ENCODE data around the gene UBXN10. TPM values are rescaled to one million over a fixed set of nuclear protein-coding genes. Genes with fewer than 3 reads are reported as not detected.

The UBXN10 gene
- total and polyA plus RNA-seq, 2 of the 13 experiments (the other 11 are each of a cell fraction or from before 2014, with no cell fraction given) = 0.04 to 0.05 TPM

DNA sequence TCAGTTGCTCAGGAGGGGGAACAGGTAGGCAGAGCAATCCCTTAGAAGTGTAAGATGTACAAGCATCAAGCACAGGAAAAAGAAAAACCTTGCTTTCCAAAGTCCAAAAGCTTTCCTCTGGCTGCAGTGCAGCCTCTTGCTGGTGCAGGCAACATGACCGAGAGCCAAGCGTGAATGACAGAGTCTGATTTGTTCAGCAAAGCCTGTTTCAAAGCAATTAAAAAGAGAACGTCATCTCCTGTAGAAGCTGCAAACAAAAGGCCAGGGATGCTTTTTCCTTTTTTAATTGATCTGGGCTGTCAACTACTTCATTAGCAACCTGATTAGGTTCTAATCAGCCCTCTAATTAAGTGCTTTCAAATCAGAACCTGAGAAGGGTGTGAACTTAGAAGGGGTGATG is 38.6 kb downstream of the UBXN10 start:
- CTCF ChIA-PET (ENCODE audit: low intra/inter-chr PET ratio, low total read pairs) = no interaction called here
- Histone ChIP-seq H3K4me2 (ENCODE audit: low read depth, low read length) (no peak overlapping the region), H3K4me1 (ENCODE audit: insufficient read depth, low read length) (no peaks in the 10 kb centered on the region), H3K79me2 (ENCODE audit: insufficient read depth, low read length) (no peaks in the 10 kb centered on the region), H3K36me3 (replicated peaks in 1 of 2; ENCODE audit: control insufficient read depth in 1 of 2, insufficient read depth in 2 of 2, low read length in 2 of 2) (no peaks in the 10 kb centered on the region), H3K27ac (ENCODE audit: extremely low read length, insufficient read depth, low read length) (no peak overlapping the region), H3K27me3 (ENCODE audit: control insufficient read depth in 1 of 2, insufficient read depth in 2 of 2, low read length in 2 of 2) (peaks cover 4 to 77% of the 10 kb centered on the region in 2 experiments; a peak in 3 of 5 replicates), H3K9me3 (ENCODE audit: low read length) (no peaks in the 10 kb centered on the region), H4K20me1 (ENCODE audit: insufficient read depth, low read length) (no peaks in the 10 kb centered on the region), H3K4me3 (replicated peaks in 1 of 3; ENCODE audit: insufficient read depth in 1 of 3, low read depth in 2 of 3, low read length in 3 of 3) (no peak overlapping the region), H3K9ac (ENCODE audit: insufficient read depth, low read depth, low read length) (no peak overlapping the region), H2AFZ (ENCODE audit: low read length) (no peak overlapping the region)
- ATAC-seq = no peak
- no TSS peak for BruUV-seq (replicated peaks)
- 27% methylated on average over 3 of the region's 3 CpGs for WGBS (ENCODE audit: low lambda C conversion rate)
- DNase-seq (ENCODE audit: low spot score) = no peak
- POLR2A ChIA-PET = no interaction called here
- no peak for FAIRE-seq
- TF ChIP-seq MIER2 (CRISPR knock-in tag; IDR thresholded peaks at IDR 0.05) (no peak), KLF16 (CRISPR knock-in tag; IDR thresholded peaks at IDR 0.05) (no peak), NR2F6 (IDR thresholded peaks at IDR 0.05) (no peak), NR2F6 (CRISPR knock-in tag; IDR thresholded peaks at IDR 0.05) (no peak), NFATC3 (CRISPR knock-in tag; IDR thresholded peaks at IDR 0.05) (no peak), EHMT2 (IDR thresholded peaks at IDR 0.05; ENCODE audit: borderline replicate concordance, low read depth, low read length) (no peak), MAZ (IDR thresholded peaks at IDR 0.05; ENCODE audit: borderline replicate concordance, low read depth, low read length) (no peak), MAZ (CRISPR knock-in tag; IDR thresholded peaks at IDR 0.05; ENCODE audit: low read depth) (no peak), SRSF9 (IDR thresholded peaks at IDR 0.05; ENCODE audit: borderline replicate concordance, insufficient read depth, low read depth, low read length, poor library complexity, severe bottlenecking) (no peak), KDM2A (CRISPR knock-in tag; IDR thresholded peaks at IDR 0.05; ENCODE audit: borderline replicate concordance, low read depth) (no peak), ZNF326 (CRISPR knock-in tag; IDR thresholded peaks at IDR 0.05; ENCODE audit: borderline replicate concordance) (no peak), RFXAP (CRISPR knock-in tag; IDR thresholded peaks at IDR 0.05; ENCODE audit: borderline replicate concordance) (no peak)
- intact Hi-C loops (cut with micrococcal nuclease; ENCODE audit: unreplicated experiment) = no loop called here
- in situ Hi-C loops (cut with HindIII; ENCODE audit: extremely low pct_ligation_motif_present, low pct_unique_long_range_greater_than_20kb) = loop anchor here (5.0 kb wide), 1 partner anchor 268 kb away; no protein-coding TSS in a partner anchor
